Gastroesophageal sphincter (tissue), 3 donors: ENCODE results near the gene TMEM131L.

ENCODE experiments used
- CTCF ChIP-seq, 4 experiments: fragments of 200-600 bp in 2 of 4; fragments of 450-650 bp in 2 of 4; sonication (generic) in 1 of 4; IDR thresholded peaks; one replicate each; pipeline ENCODE4 v1.5.1; 2017 to 2019; ENCODE audit warnings: antibody characterized with exemption in 4 of 4, mild to moderate bottlenecking in 2 of 4, moderate library complexity in 2 of 4
- EP300 ChIP-seq: sonication (generic); formaldehyde crosslinking; IDR thresholded peaks from one replicate; pipeline ENCODE4 v1.6.1; 2017; ENCODE audit warnings: antibody characterized with exemption, mild to moderate bottlenecking
- POLR2A ChIP-seq, 2 donors: fragments of 450-650 bp; IDR thresholded peaks; one replicate each; pipeline ENCODE4 v1.6.1; 2017; ENCODE audit warnings: antibody characterized with exemption in 2 of 2, mild to moderate bottlenecking in 2 of 2, moderate library complexity in 1 of 2
- POLR2AphosphoS5 ChIP-seq: sonication (generic); formaldehyde crosslinking; IDR thresholded peaks from one replicate; pipeline ENCODE4 v1.6.1; 2017; ENCODE audit warnings: antibody characterized with exemption

- TF ChIP-seq CTCF (IDR thresholded peaks at IDR 0.05) (no peak), EP300 (no peak), POLR2A (IDR thresholded peaks at IDR 0.05) (no peak), POLR2AphosphoS5 (no peak)
These were observed 129.9 kb downstream of the TMEM131L start for GRCh38 chr4:153595894-153596601.
